Measurements from ENCODE around the gene ALOX5AP.

ALOX5AP gene

GRCh38 chr13:30724778-30725177 lies 10.6 kb upstream of the ALOX5AP start:
- no peak for DNase-seq (ENCODE audit: insufficient read length, low spot score)
- FAIRE-seq, result no peak
- TF ChIP-seq POLR2AphosphoS5 (IDR thresholded peaks at IDR 0.05; ENCODE audit: low read depth, low read length) (no peak), TAF1 (IDR thresholded peaks at IDR 0.05; ENCODE audit: low read depth, low read length) (no peak), POLR2A (IDR thresholded peaks at IDR 0.05; ENCODE audit: low read depth, low read length) (no peak), POU2F2 (IDR thresholded peaks at IDR 0.05; ENCODE audit: low read depth, low read length) (no peak), PAX5 (IDR thresholded peaks at IDR 0.05; ENCODE audit: insufficient read depth, low read length, severe bottlenecking) (no peak), SPI1 (IDR thresholded peaks at IDR 0.05; ENCODE audit: low read depth, low read length) (no peak)

GRCh38 chr13:30725326-30726085 lies 9.8 kb upstream of the ALOX5AP start:
- no peak for TF ChIP-seq POLR2AphosphoS5 (IDR thresholded peaks at IDR 0.05; ENCODE audit: low read depth, low read length)
- no peak for TF ChIP-seq TAF1 (IDR thresholded peaks at IDR 0.05; ENCODE audit: low read depth, low read length)
- TF ChIP-seq POU2F2 (IDR thresholded peaks at IDR 0.05; ENCODE audit: low read depth, low read length), result no peak
- TF ChIP-seq POLR2A (IDR thresholded peaks at IDR 0.05; ENCODE audit: low read depth, low read length), result no peak
- no peak for TF ChIP-seq PAX5 (IDR thresholded peaks at IDR 0.05; ENCODE audit: insufficient read depth, low read length, severe bottlenecking)
- DNase-seq (ENCODE audit: insufficient read length, low spot score) (no peak), FAIRE-seq (no peak)

- FAIRE-seq, result no peak
These were observed 9.2 kb upstream of the ALOX5AP start for GRCh38 chr13:30726192-30726591.

GRCh38 chr13:30727491-30728355 lies 7.6 kb upstream of the ALOX5AP start:
- DNase-seq (ENCODE audit: insufficient read length, low spot score), result no peak
- no peak for FAIRE-seq
- TF ChIP-seq POU2F2 (IDR thresholded peaks at IDR 0.05; ENCODE audit: low read depth, low read length) (no peak), TAF1 (IDR thresholded peaks at IDR 0.05; ENCODE audit: low read depth, low read length) (no peak), POLR2AphosphoS5 (IDR thresholded peaks at IDR 0.05; ENCODE audit: low read depth, low read length) (no peak), PAX5 (IDR thresholded peaks at IDR 0.05; ENCODE audit: insufficient read depth, low read length, severe bottlenecking) (no peak), SPI1 (IDR thresholded peaks at IDR 0.05; ENCODE audit: low read depth, low read length) (no peak), POLR2A (IDR thresholded peaks at IDR 0.05; ENCODE audit: low read depth, low read length) (no peak)

More at GRCh38 chr13:30726192-30726591, 9.2 kb upstream of the ALOX5AP start:
- TF ChIP-seq POU2F2 (IDR thresholded peaks at IDR 0.05; ENCODE audit: low read depth, low read length) (no peak), POLR2AphosphoS5 (IDR thresholded peaks at IDR 0.05; ENCODE audit: low read depth, low read length) (no peak), TAF1 (IDR thresholded peaks at IDR 0.05; ENCODE audit: low read depth, low read length) (no peak), POLR2A (IDR thresholded peaks at IDR 0.05; ENCODE audit: low read depth, low read length) (no peak), SPI1 (IDR thresholded peaks at IDR 0.05; ENCODE audit: low read depth, low read length) (no peak), PAX5 (IDR thresholded peaks at IDR 0.05; ENCODE audit: insufficient read depth, low read length, severe bottlenecking) (no peak)
- DNase-seq (ENCODE audit: insufficient read length, low spot score), result no peak

- TF ChIP-seq PAX5 (IDR thresholded peaks at IDR 0.05; ENCODE audit: insufficient read depth, low read length, severe bottlenecking), result no peak
- TF ChIP-seq SPI1 (IDR thresholded peaks at IDR 0.05; ENCODE audit: low read depth, low read length), result no peak
- TF ChIP-seq POLR2A (IDR thresholded peaks at IDR 0.05; ENCODE audit: low read depth, low read length), result no peak
- no peak for TF ChIP-seq POU2F2 (IDR thresholded peaks at IDR 0.05; ENCODE audit: low read depth, low read length)
- TF ChIP-seq POLR2AphosphoS5 (IDR thresholded peaks at IDR 0.05; ENCODE audit: low read depth, low read length), result no peak
- no peak for TF ChIP-seq TAF1 (IDR thresholded peaks at IDR 0.05; ENCODE audit: low read depth, low read length)
- FAIRE-seq, result peak; percentile 35
- DNase-seq (ENCODE audit: insufficient read length, low spot score), result no peak
These were observed 5.5 kb upstream of the ALOX5AP start for GRCh38 chr13:30729801-30730200.

- no peak for FAIRE-seq
- no peak for DNase-seq (ENCODE audit: insufficient read length, low spot score)
- no peak for TF ChIP-seq POU2F2 (IDR thresholded peaks at IDR 0.05; ENCODE audit: low read depth, low read length)
- no peak for TF ChIP-seq SPI1 (IDR thresholded peaks at IDR 0.05; ENCODE audit: low read depth, low read length)
- TF ChIP-seq POLR2AphosphoS5 (IDR thresholded peaks at IDR 0.05; ENCODE audit: low read depth, low read length), result no peak
- TF ChIP-seq PAX5 (IDR thresholded peaks at IDR 0.05; ENCODE audit: insufficient read depth, low read length, severe bottlenecking), result no peak
- TF ChIP-seq POLR2A (IDR thresholded peaks at IDR 0.05; ENCODE audit: low read depth, low read length), result no peak
- no peak for TF ChIP-seq TAF1 (IDR thresholded peaks at IDR 0.05; ENCODE audit: low read depth, low read length)
These were observed 4.8 kb upstream of the ALOX5AP start for GRCh38 chr13:30730526-30730925.

GRCh38 chr13:30731361-30732045 lies 3.8 kb upstream of the ALOX5AP start:
- FAIRE-seq, result no peak
- TF ChIP-seq POLR2AphosphoS5 (IDR thresholded peaks at IDR 0.05; ENCODE audit: low read depth, low read length), result no peak

GRCh38 chr13:30732046-30732390 lies 3.3 kb upstream of the ALOX5AP start:
- TF ChIP-seq POU2F2 (IDR thresholded peaks at IDR 0.05; ENCODE audit: low read depth, low read length) (no peak), TAF1 (IDR thresholded peaks at IDR 0.05; ENCODE audit: low read depth, low read length) (no peak), POLR2AphosphoS5 (IDR thresholded peaks at IDR 0.05; ENCODE audit: low read depth, low read length) (no peak), POLR2A (IDR thresholded peaks at IDR 0.05; ENCODE audit: low read depth, low read length) (no peak), PAX5 (IDR thresholded peaks at IDR 0.05; ENCODE audit: insufficient read depth, low read length, severe bottlenecking) (no peak), SPI1 (IDR thresholded peaks at IDR 0.05; ENCODE audit: low read depth, low read length) (no peak)
- no peak for FAIRE-seq
- DNase-seq (ENCODE audit: insufficient read length, low spot score), result no peak

More at GRCh38 chr13:30731361-30732045, 3.8 kb upstream of the ALOX5AP start:
- no peak for DNase-seq (ENCODE audit: insufficient read length, low spot score)

GRCh38 chr13:30734439-30734838 lies 904 bp upstream of the ALOX5AP start:
- FAIRE-seq, result peak; percentile 51
- TF ChIP-seq POLR2AphosphoS5 (IDR thresholded peaks at IDR 0.05; ENCODE audit: low read depth, low read length) (no peak), POLR2A (IDR thresholded peaks at IDR 0.05; ENCODE audit: low read depth, low read length) (no peak), SPI1 (IDR thresholded peaks at IDR 0.05; ENCODE audit: low read depth, low read length) (no peak), TAF1 (IDR thresholded peaks at IDR 0.05; ENCODE audit: low read depth, low read length) (no peak), POU2F2 (IDR thresholded peaks at IDR 0.05; ENCODE audit: low read depth, low read length) (no peak), PAX5 (IDR thresholded peaks at IDR 0.05; ENCODE audit: insufficient read depth, low read length, severe bottlenecking) (no peak)

More at GRCh38 chr13:30734439-30734838, 904 bp upstream of the ALOX5AP start:
- DNase-seq (ENCODE audit: insufficient read length, low spot score), result no peak
